GM12878 (cell line): ENCODE measurements around the gene UBTF. TPM values are rescaled to one million over a fixed set of nuclear protein-coding genes. Genes with fewer than 3 reads are reported as not detected.

Source experiments
- ATAC-seq: fragments of 200-7000 bp; cut with Tn5 transposase; 3 replicates; pipeline ENCODE4 v1.9.1; 2020; ENCODE audit warnings: mild to moderate bottlenecking, moderate library complexity
- BruUV-seq: library from RNA; stranded (reverse); fragments of 400-500 nt; replicated peaks from 2 replicates; lab custom pipeline; 2021; lab: Mats Ljungman, UMichigan
- CTCF ChIA-PET: fragments of 300-600 bp; sonication (Branson Sonifier 250); formaldehyde crosslinking; extraction: SDS; loops from one replicate; lab custom pipeline; 2021; ENCODE audit warnings: inconsistent platforms; lab: Yijun Ruan, JAX
- POLR2A ChIA-PET: fragments of 350-600 bp; formaldehyde crosslinking; extraction: SDS; loops from one replicate; lab custom pipeline; 2021; ENCODE audit warnings: inconsistent platforms; lab: Charles Lee
- RAD21 ChIA-PET: fragments of 300-600 bp; sonication (Branson Sonifier 250); formaldehyde crosslinking; loops from one replicate; lab custom pipeline; 2023; ENCODE audit warnings: antibody characterized with exemption; ENCODE audit not compliant: unreplicated experiment; lab: Charles Lee
- SMC1A ChIA-PET: fragments of 300-600 bp; sonication (Branson Sonifier 250); formaldehyde crosslinking; loops from one replicate; lab custom pipeline; 2023; ENCODE audit not compliant: unreplicated experiment, uncharacterized antibody; lab: Charles Lee
- DNase-seq: peaks from one replicate; pipeline ENCODE4 v3.0.0-alpha.2; 2011; ENCODE audit warnings: low read depth, low spot score
- FAIRE-seq: peaks from 3 replicates; lab custom pipeline; 2011; peaks lifted over from hg19 to GRCh38; lab: Jason Lieb, UNC
- H2AFZ ChIP-seq: 2 replicates; pipeline ENCODE4 v1.6.0; 2011; ENCODE audit warnings: low read depth, low read length, control low read depth; ENCODE audit not compliant: control insufficient read depth
- H3K27ac ChIP-seq: 2 replicates; pipeline ENCODE4 v1.5.1; 2011; ENCODE audit warnings: control low read depth; ENCODE audit not compliant: control insufficient read depth, insufficient read depth
- H3K27me3 ChIP-seq, 2 experiments: replicated peaks in 1 of 2; 2 replicates each; pipeline versions ENCODE4 v1.6.0 to v1.6.1; 2011; ENCODE audit warnings: low read length in 1 of 2; ENCODE audit not compliant: control insufficient read depth in 2 of 2, insufficient read depth in 2 of 2
- H3K36me3 ChIP-seq, 2 experiments: 2 replicates each; pipeline ENCODE4 v1.5.1; 2011; ENCODE audit warnings: low read length in 1 of 2; ENCODE audit not compliant: control insufficient read depth in 2 of 2, insufficient read depth in 2 of 2
- H3K4me1 ChIP-seq: 2 replicates; pipeline ENCODE4 v1.6.1; 2011; ENCODE audit warnings: mild to moderate bottlenecking, low read length, moderate library complexity, mixed read lengths; ENCODE audit not compliant: control insufficient read depth, insufficient read depth
- H3K4me2 ChIP-seq: 2 replicates; pipeline ENCODE4 v1.6.0; 2011; ENCODE audit warnings: control low read depth; ENCODE audit not compliant: control insufficient read depth, insufficient read depth
- H3K4me3 ChIP-seq: fragments of 200-600 bp; sonication (generic); 2 replicates; pipeline ENCODE4 v1.5.1; 2016
- H3K79me2 ChIP-seq: 2 replicates; pipeline ENCODE4 v1.6.0; 2011; ENCODE audit warnings: low read length; ENCODE audit not compliant: control insufficient read depth, insufficient read depth
- H3K9ac ChIP-seq: 2 replicates; pipeline ENCODE4 v1.8.0; 2011; ENCODE audit warnings: low read length, control low read depth, mixed read lengths; ENCODE audit not compliant: control insufficient read depth, insufficient read depth
- H3K9me3 ChIP-seq: replicated peaks from 3 replicates; pipeline ENCODE4 v1.5.1; 2011; ENCODE audit warnings: mild to moderate bottlenecking, low read length; ENCODE audit not compliant: control insufficient read depth, insufficient read depth
- H4K20me1 ChIP-seq: 2 replicates; pipeline ENCODE4 v1.6.0; 2011; ENCODE audit not compliant: control insufficient read depth, insufficient read depth
- CREB1 ChIP-seq: IDR thresholded peaks from 2 replicates; pipeline ENCODE4 v1.6.1; 2012; ENCODE audit warnings: low read depth, mild to moderate bottlenecking, inconsistent platforms
- EED ChIP-seq: sonication (generic); IDR thresholded peaks from 2 replicates; pipeline ENCODE4 v1.6.1; 2016; ENCODE audit warnings: antibody characterized with exemption, low read depth
- HCFC1 ChIP-seq: fragments of 150-350 bp; IDR thresholded peaks from 2 replicates; pipeline ENCODE4 v1.6.1; 2014; ENCODE audit warnings: low read length
- HDAC6 ChIP-seq: fragments of 200-600 bp; sonication (generic); IDR thresholded peaks from one replicate; pipeline ENCODE4 v1.8.0; 2017; ENCODE audit warnings: antibody characterized with exemption; ENCODE audit not compliant: unreplicated experiment
- LARP7 ChIP-seq: fragments of 450-650 bp; IDR thresholded peaks from 2 replicates; pipeline ENCODE4 v1.6.1; 2017; ENCODE audit warnings: mild to moderate bottlenecking
- MLLT1 ChIP-seq: fragments of 450-650 bp; IDR thresholded peaks from 2 replicates; pipeline ENCODE4 v1.6.1; 2016; ENCODE audit warnings: mild to moderate bottlenecking
- MYB ChIP-seq: fragments of 150-350 bp; IDR thresholded peaks from 2 replicates; pipeline ENCODE4 v1.6.1; 2014; ENCODE audit warnings: mild to moderate bottlenecking, low read depth, low read length, borderline replicate concordance
- PML ChIP-seq: IDR thresholded peaks from 2 replicates; pipeline ENCODE4 v1.6.1; 2012; ENCODE audit warnings: low read length, inconsistent platforms
- RBBP5 ChIP-seq: fragments of 200-600 bp; sonication (generic); conservative IDR thresholded peaks from 2 replicates; pipeline ENCODE4 v1.6.1; 2016
- TAF1 ChIP-seq: IDR thresholded peaks from 2 replicates; pipeline ENCODE4 v1.6.1; 2011; ENCODE audit warnings: mild to moderate bottlenecking, low read depth, low read length, borderline replicate concordance
- YY1 ChIP-seq: IDR thresholded peaks from 2 replicates; pipeline ENCODE4 v1.6.1; 2011; ENCODE audit warnings: low read depth, mild to moderate bottlenecking, low read length
- WGBS: methylation state at CpG from one replicate; pipeline ENCODE4 v1.1.6; 2016; ENCODE audit warnings: low lambda C conversion rate; ENCODE audit not compliant: insufficient replicate concordance, insufficient coverage; ENCODE audit errors: missing lambda C conversion rate; 5-methylcytosine and 5-hydroxymethylcytosine counted together
- in situ Hi-C: fragments of 300-500 bp; cut with MboI; formaldehyde crosslinking; loops from 9 replicates; pipeline ENCODE4 v1.14.3; 2018; ENCODE audit warnings: mixed read lengths
- intact Hi-C: fragments of 100-400 bp; cut with micrococcal nuclease; formaldehyde crosslinking; loops from one replicate; pipeline ENCODE4 v1.14.2; 2022; ENCODE audit not compliant: unreplicated experiment
- polyA plus RNA-seq, 11 experiments: library from polyadenylated mRNA; depleted of rRNA in 4 of 11; unstranded in 6 of 11; stranded (reverse) in 5 of 11; fragments of >200 nt; fragmentation: Nextera tagmentation in 4 of 11; fragmentation: Illumina TruSeq in 1 of 11; extraction: Ambion mirVana in 4 of 11; extraction: Trizol in 1 of 11; gene quantifications; 1 replicate in 1 of 11; 2 replicates in 10 of 11; pipeline versions ENCODE4 v1.2.1 to v1.2.3, GENCODE V29; 2011 to 2016; ENCODE audit warnings: inconsistent platforms in 2 of 11, missing spikeins in 2 of 11, low read depth in 1 of 11
- total RNA-seq, 4 experiments: library from RNA; depleted of rRNA in 3 of 4; stranded (reverse); fragments of >200 nt in 3 of 4; fragmentation: Illumina TruSeq in 1 of 4; extraction: Trizol in 1 of 4; gene quantifications; 2 replicates each; pipeline versions ENCODE4 v1.2.1 to v1.2.3, GENCODE V29; 2013 to 2021
- TF ChIP-seq, protein P1 (sequence below), 3 experiments: IDR thresholded peaks in 2 of 3; conservative IDR thresholded peaks in 1 of 3; 2 replicates each; pipeline ENCODE4 v1.5.1; 2011; ENCODE audit warnings: low read depth in 3 of 3, low read length in 3 of 3, mild to moderate bottlenecking in 3 of 3, control low read depth in 2 of 3, moderate library complexity in 2 of 3, inconsistent platforms in 1 of 3, mixed read lengths in 1 of 3; ENCODE audit not compliant: control insufficient read depth in 2 of 3, insufficient read depth in 1 of 3; ENCODE audit errors: extremely low read depth in 1 of 3
- TF ChIP-seq, protein P2 (sequence below): fragments of 450-650 bp; IDR thresholded peaks from 2 replicates; pipeline ENCODE4 v1.6.1; 2017; ENCODE audit warnings: antibody characterized with exemption, mild to moderate bottlenecking, moderate library complexity
- TF ChIP-seq, protein P3 (sequence below): fragments of 450-650 bp; IDR thresholded peaks from 2 replicates; pipeline ENCODE4 v1.6.1; 2017; ENCODE audit warnings: low read depth, mild to moderate bottlenecking, moderate library complexity

Gene UBTF
- total and polyA plus RNA-seq, 10 of the 15 experiments (the other 5 are each of a cell fraction or from before 2014, with no cell fraction given), result 2.2 to 124 (median 79.6) TPM

GRCh38 chr17:44221084-44221861 is 1.8 kb upstream of the UBTF start:
- Histone ChIP-seq H2AFZ (peak overlapping the region; percentile 72), H3K9me3 (no peaks in the 10 kb centered on the region), H3K27ac (peak overlapping the region; percentile 89), H3K27me3 (no peaks in the 10 kb centered on the region), H3K9ac (peak overlapping the region; percentile 88), H3K79me2 (peaks cover 56% of the 10 kb centered on the region), H3K36me3 (peaks cover under 1 to 2% of the 10 kb centered on the region in 2 experiments; a peak in 1 of 4 replicates), H4K20me1 (no peaks in the 10 kb centered on the region), H3K4me3 (peak overlapping the region; percentile 98), H3K4me2 (peak overlapping the region; percentile 93), H3K4me1 (peaks cover 9% of the 10 kb centered on the region)
- ChIA-PET RAD21 (interaction anchor here (0.6 to 2.8 kb wide), 17 partner anchors 10 to 126 kb away, joined by 3 to 16 read pairs (median 4); partner anchors contain the start of genes GRN, SLC25A39 and TMUB2), POLR2A (interaction anchor here (0.6 to 2.1 kb wide), 16 partner anchors 11 to 149 kb away, joined by 3 to 26 read pairs (median 5); partner anchors contain the start of genes ATXN7L3, GRN, SLC25A39 and TMUB2), SMC1A (interaction anchor here (0.8 to 1.9 kb wide), 8 partner anchors 9 to 124 kb away, joined by 3 to 8 read pairs (median 4); partner anchors contain the start of gene GRN), CTCF (interaction anchor here (0.9 to 2.9 kb wide), 15 partner anchors 9 to 178 kb away, joined by 3 to 19 read pairs (median 6); partner anchors contain the start of gene GRN)
- intact Hi-C loops, result loop anchor here (2.0 kb wide), 1 partner anchor 24 kb away; no protein-coding TSS in a partner anchor
- under 1% methylated on average over 32 of the region's 54 CpGs for WGBS
- FAIRE-seq, result no peak
- no TSS peak for BruUV-seq
- DNase-seq, result no peak
- ATAC-seq, result peak; percentile 55
- in situ Hi-C loops, result loop anchor here (25.0 kb wide), 1 partner anchor 291 kb away; the partner anchor contains the start of gene GPATCH8
- peak; percentile 82 for TF ChIP-seq YY1
- no peak for TF ChIP-seq HDAC6
- TF ChIP-seq PML, result 0 out of 2 replicates have a peak, but pooled peaks have one; percentile 31
- TF ChIP-seq EED, result 0 out of 2 replicates have a peak, but pooled peaks have one; percentile 12
- TF ChIP-seq TAF1, result peak; percentile 54; the same call in 1 of the 2 replicates
- TF ChIP-seq, protein P1, sequence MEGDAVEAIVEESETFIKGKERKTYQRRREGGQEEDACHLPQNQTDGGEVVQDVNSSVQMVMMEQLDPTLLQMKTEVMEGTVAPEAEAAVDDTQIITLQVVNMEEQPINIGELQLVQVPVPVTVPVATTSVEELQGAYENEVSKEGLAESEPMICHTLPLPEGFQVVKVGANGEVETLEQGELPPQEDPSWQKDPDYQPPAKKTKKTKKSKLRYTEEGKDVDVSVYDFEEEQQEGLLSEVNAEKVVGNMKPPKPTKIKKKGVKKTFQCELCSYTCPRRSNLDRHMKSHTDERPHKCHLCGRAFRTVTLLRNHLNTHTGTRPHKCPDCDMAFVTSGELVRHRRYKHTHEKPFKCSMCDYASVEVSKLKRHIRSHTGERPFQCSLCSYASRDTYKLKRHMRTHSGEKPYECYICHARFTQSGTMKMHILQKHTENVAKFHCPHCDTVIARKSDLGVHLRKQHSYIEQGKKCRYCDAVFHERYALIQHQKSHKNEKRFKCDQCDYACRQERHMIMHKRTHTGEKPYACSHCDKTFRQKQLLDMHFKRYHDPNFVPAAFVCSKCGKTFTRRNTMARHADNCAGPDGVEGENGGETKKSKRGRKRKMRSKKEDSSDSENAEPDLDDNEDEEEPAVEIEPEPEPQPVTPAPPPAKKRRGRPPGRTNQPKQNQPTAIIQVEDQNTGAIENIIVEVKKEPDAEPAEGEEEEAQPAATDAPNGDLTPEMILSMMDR (IDR thresholded peaks at IDR 0.05 in 2 of 3, conservative IDR thresholded peaks at IDR 0.05 in 1 of 3; ENCODE audit: control insufficient read depth in 2 of 3, extremely low read depth in 1 of 3, insufficient read depth in 1 of 3, low read depth in 3 of 3, low read length in 3 of 3), result no peak
- TF ChIP-seq, protein P2, sequence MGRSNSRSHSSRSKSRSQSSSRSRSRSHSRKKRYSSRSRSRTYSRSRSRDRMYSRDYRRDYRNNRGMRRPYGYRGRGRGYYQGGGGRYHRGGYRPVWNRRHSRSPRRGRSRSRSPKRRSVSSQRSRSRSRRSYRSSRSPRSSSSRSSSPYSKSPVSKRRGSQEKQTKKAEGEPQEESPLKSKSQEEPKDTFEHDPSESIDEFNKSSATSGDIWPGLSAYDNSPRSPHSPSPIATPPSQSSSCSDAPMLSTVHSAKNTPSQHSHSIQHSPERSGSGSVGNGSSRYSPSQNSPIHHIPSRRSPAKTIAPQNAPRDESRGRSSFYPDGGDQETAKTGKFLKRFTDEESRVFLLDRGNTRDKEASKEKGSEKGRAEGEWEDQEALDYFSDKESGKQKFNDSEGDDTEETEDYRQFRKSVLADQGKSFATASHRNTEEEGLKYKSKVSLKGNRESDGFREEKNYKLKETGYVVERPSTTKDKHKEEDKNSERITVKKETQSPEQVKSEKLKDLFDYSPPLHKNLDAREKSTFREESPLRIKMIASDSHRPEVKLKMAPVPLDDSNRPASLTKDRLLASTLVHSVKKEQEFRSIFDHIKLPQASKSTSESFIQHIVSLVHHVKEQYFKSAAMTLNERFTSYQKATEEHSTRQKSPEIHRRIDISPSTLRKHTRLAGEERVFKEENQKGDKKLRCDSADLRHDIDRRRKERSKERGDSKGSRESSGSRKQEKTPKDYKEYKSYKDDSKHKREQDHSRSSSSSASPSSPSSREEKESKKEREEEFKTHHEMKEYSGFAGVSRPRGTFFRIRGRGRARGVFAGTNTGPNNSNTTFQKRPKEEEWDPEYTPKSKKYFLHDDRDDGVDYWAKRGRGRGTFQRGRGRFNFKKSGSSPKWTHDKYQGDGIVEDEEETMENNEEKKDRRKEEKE, result no peak
- peak; percentile 41; the same call in 1 of the 2 replicates for TF ChIP-seq CREB1
- TF ChIP-seq MYB, result no peak
- 0 out of 2 replicates have a peak, but pooled peaks have one; percentile 9 for TF ChIP-seq MLLT1
- TF ChIP-seq HCFC1, result no peak
- TF ChIP-seq LARP7, result 0 out of 2 replicates have a peak, but pooled peaks have one; percentile 24
- TF ChIP-seq, protein P3, sequence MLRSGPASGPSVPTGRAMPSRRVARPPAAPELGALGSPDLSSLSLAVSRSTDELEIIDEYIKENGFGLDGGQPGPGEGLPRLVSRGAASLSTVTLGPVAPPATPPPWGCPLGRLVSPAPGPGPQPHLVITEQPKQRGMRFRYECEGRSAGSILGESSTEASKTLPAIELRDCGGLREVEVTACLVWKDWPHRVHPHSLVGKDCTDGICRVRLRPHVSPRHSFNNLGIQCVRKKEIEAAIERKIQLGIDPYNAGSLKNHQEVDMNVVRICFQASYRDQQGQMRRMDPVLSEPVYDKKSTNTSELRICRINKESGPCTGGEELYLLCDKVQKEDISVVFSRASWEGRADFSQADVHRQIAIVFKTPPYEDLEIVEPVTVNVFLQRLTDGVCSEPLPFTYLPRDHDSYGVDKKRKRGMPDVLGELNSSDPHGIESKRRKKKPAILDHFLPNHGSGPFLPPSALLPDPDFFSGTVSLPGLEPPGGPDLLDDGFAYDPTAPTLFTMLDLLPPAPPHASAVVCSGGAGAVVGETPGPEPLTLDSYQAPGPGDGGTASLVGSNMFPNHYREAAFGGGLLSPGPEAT, result 0 out of 2 replicates have a peak, but pooled peaks have one; percentile 9
- TF ChIP-seq RBBP5, result no peak
